Activated CD4-positive, alpha-beta T cell treated with anti-CD3 and anti-CD28 coated beads, Interleukin-2, amount 50 U/mL, for 16 hours (primary cell): ENCODE data around the gene SMG6.
"Not testable (repeated sequence)": the region's sequence is repeated elsewhere in the genome, so short reads cannot be mapped to it uniquely, and the experiment has no call there.

Experiments used
- DNase-seq: peaks from one replicate; pipeline ENCODE4 v3.0.0-alpha.2; 2020

Gene SMG6

DNA sequence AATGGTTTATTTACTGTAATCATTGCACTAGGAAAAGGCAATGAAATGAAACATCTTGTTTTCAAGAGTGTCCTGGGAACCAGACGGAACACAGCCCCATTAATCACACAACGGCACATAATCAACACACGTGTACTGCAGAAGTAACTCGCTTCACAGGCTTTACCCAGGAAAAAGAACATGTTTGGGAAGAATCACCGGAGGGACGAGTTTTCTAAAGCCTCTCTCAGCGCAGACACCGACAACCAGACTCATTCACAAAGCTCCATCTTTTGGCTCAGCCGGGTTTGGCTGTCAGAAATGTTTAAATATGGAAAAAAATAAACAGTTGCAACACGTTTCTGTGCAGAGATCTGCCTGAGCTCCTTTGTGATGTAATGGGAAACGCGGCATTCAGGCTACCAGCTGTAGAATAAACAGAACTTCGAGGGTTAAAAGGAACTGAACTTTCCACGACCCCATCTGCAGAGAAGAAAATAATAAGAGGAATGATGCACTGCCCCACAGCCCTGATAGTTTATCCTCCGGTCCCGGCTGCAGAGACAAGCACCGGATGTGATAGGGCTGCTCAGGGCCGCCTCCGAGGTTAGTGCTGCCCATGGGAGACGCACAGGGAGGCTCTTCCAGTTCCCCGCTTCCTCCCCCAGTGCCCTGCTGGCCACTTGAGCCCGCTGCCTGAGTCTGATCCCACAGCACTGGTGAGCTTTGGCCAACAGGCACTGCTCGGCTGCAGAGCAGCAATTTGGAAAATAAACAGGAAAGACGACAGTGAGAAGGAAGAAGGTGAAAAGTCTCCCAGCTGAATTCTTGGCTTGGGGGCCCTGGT is 128.9 kb downstream of the SMG6 start:
- no peak for DNase-seq

DNA sequence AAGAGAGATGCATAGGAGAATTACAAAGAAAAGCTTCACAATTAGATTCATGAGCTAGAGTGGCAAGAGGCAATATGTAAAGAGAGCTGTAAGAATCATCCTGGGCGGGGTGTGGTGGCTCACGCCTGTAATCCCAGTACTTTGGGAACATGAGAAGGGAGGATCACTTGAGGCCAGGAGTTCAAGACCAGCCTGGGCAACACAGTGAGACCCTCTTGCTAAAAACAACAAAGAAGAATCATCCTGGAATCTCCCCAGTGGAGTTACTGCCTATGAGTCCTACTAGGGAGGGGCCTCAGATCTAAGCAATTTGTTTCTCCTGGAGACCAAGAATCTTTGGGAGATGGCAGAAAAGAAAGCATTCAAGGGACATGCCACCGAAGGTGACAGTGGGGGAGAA is 129.6 kb downstream of the SMG6 start:
- no peak for DNase-seq

DNA sequence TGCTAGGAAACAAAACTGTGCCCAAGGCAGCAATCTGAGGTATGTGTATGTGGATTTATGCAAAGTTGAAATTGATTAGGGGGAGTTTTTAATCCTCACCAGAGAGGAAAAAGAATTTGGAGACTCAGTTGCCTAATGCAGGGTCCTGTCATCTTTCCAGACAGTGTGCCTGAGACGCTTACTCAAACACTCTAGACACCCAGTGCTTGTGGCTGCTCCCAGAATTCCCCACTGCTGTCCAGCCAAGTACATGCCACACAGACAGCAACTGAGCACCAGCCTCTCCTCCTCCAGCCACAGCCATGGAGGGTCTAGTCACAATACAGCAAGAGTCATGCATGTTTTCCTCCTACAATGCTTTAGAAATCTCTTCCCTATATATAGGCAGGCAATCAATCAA is 130.6 kb downstream of the SMG6 start:
- DNase-seq = no peak

DNA sequence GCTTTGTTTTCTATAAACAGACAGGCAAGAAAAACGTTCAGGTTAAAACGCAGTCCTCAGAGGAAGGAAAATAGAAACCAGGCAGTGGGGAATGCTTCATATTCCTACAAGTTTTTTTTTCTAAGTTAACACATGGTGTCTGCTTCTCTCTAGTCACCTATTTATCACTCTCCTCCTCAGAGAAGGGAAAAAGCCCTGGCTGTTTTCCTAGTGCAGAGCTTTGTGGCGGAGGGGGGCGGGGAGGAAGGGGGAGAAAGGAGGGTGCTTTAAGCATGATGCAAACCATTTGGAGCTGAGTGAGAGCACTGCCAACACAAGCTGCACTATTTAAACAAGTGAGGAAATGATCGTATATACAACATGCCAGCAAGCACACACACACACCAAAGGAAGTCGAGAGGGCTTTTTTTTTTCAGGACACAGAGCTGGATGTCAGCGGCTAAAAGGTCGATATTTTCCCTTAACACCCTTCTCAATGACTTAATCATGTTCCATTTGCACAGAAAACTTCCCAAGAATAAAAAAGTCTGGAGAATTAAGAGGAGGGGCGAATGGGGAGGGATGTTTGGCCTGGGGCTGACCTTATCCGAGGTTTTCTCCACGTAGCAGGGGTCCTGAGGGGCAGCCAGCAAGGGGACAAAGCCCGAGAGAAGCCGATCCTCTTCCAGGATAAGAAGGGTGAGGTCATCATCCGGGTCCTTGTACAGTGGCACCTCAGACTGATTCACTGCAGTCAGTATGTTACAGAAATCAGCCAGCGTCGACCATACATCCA is 131.3 kb downstream of the SMG6 start:
- no peak for DNase-seq

DNA sequence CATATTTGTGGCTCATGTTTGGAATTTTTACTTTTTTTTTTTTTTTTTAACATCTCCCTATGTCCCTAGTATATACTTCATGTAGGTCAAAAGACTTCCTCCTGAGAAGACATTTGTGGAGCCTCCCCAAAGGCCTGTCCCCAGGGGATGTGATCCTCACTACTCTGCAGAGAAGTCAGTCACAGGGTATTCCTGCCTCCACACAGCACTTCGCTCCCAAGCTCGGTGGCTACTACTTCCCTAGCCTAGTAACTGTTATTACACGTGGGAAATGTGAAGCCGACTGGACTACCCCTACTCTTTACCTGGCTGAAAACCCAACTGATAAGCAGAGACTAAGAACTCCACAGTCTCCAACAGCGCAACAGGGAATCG is 131.9 kb downstream of the SMG6 start:
- DNase-seq = no peak

DNA sequence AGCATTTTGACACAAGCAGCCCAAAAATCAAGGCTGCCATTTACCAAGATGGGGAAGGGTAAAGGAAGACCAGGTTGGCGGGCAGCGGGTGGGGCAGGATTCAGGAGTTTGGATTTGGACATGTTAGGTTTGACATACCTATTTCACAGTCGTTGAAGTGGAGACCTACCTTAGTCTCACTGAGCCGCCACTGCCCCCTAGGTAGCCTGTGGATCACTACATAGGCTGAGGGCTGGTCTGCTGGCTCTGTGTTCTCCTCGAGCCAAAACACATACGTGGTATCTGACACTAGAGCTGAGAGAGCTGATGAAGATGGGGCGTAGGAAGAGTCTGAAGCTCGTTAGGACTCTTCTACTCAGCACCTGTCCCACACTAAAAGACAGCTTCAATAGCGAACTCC is 133.6 kb downstream of the SMG6 start:
- no peak for DNase-seq

DNA sequence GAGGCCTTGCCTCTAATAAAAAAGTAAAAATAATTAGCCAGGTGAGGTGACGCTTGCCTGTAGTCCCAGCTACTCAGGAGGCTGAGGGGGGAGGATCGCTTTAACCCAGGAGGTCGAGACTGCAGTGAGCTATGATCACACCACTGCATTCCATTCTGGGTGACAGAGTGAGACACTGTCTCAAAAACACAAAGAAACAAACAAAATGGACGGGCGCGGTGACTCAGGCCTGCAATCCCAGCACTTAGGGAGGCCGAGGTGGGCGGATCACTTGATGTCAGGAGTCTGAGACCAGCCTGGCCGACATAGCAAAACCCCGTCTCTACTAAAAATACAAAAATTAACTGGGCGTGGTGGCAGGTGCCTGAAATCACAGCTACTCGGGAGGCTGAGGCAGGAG is 137.9 kb downstream of the SMG6 start:
- not testable (repeated sequence) for DNase-seq

DNA sequence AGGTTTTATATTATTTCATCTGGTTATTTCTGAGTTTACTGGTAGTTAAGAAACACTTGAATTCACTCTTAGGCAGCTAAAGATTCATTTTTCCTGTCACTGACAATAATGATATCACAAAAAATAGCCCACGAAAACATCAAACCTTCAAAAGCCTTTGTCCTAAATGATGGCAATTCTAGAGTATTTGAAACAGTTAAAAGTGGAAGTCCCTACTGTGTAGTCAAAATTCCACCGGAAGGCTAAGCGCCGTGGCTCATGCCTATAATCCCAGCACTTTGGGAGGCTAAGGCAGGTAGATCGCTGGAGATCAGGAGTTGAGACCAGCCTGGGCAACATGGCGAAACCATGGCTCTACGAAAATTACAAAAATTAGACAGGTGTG is 145.2 kb downstream of the SMG6 start:
- DNase-seq = no peak

DNA sequence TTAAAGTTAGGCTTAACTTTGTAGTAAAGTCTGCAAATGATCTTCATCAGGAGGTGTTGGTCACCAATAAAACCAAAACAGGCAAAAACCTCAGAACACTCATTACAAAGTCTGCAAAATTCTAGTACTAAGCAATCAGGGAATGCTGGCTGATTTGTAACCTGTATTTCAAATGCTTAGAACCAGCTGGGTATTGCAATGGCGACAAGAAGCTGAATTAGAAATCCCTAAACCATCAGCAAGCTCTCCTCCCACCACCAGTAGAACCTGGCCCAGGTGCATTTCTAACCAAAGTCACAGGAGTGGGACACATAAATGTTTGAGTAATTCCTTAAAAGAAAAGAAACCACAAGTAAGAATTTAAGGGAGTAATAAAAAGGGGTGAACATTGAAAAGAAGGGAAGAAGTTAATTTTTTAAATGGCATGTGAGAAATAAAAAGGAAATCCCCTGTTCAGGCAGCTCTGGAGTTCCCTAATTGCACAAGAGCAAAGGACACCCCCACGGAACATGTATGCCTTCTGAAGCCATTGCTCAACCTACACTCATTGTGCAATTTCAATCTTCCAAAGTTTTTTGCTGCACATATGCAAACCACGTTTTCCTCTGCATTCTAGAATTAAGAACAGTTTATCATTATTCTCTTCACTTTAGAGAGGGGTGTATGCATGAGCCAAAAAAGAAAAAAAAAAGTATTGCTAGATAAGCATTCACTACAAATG is 145.8 kb downstream of the SMG6 start:
- no peak for DNase-seq

DNA sequence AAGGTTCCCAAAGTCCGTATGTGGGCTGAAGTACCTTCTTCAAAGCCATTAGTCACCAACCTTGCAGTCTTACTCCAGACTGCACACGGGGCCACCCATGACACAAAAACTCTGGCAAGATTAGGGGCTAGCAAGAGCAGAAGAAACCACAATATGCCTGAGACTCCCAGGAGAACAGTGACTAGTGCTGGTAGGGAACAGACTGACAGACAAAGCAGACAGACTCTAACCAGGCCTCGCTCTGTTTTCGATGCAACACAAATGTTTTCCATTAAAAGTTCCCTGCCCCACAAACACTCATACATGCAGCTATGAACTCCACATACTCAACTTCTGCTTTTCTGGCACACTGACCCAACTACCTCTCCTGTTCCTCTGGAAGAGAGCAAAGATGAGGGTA is 146.5 kb downstream of the SMG6 start:
- DNase-seq = no peak

DNA sequence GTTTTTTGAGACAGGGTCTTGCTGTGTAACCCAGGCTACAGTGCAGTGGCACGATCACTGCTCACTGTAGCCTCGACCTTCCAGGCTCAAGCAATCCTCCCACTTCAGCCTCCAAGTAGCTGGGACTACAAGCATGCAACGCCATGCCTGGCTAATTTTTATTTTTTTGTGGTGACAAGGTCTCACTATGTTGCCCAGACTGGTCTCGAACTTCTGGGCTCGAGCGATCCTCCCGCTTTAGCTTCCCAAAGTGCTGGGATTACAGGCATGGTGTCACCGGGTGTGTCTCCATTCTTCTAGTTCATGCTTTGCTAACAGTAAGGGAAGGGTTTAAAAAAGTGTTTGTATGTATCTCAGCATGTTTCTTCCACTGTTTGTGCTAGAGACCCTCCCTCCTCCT is 146.9 kb downstream of the SMG6 start:
- DNase-seq = no peak

DNA sequence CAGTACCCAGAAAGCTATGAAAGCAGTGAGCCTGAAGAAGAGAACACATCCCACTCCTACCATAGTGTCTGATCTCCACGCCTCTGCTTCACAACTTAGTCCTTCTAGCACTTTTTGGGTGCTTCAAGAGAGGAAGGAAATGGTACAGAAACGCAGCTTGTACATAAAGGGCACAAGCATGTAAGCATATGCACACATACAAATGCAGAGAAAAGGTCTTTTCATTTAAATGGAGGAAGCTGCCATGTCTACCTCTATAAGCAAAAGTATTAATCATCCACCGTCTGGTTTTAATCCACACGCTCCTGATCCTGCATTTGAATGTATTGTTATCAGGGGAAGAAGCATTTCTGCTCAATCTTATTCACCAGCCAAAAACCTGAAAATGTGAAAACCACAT is 148.0 kb downstream of the SMG6 start:
- DNase-seq = no peak

DNA sequence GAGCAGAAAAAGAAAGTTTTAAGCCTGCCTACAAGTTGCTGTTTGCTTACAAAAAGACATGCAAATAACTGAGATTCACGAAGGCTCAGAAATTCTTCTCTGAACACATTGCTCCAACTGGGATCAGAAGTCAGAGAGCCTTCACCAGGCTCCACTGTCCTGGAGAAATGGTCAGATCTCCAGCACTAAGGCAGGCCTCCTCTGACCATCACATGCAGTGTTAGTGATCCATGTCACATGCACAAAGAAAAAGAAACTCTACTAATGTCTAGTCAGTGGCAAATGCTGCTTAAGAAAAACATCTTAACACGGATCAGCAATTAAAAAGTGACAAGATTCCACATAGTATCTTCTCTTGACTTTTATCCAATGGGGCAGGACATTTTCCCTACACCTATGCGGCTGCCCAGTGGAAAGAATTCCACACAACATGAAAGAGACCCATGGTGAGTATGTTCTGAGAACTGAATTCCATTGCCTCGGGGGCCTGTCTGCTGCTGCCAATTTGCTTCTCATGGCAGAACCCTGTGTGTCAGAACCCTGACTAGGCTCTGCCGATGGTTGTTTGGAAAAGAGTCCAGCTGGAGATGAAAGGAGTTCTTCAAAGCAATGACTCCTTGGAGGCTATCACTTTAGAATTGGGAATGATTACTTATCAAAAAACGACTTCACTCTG is 152.1 kb downstream of the SMG6 start:
- DNase-seq = no peak

DNA sequence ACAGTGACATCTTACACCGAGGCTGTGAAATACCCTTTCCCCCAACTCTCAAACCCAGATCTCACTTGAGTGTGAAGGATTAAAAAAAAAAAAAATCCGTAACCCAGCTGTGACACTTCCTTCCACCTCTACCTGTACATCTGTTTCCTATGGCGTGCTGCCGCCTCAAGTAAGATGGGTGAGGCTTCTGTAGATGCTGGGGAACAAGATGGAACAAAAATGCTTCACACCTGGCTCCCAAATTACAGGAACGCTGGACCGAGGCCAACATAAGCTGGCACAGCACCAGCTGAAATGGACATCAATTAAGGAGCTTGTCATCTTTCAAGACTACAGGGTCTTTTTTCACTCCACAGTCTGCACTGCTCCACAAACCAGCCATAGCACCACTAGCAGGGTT is 152.8 kb downstream of the SMG6 start:
- no peak for DNase-seq

DNA sequence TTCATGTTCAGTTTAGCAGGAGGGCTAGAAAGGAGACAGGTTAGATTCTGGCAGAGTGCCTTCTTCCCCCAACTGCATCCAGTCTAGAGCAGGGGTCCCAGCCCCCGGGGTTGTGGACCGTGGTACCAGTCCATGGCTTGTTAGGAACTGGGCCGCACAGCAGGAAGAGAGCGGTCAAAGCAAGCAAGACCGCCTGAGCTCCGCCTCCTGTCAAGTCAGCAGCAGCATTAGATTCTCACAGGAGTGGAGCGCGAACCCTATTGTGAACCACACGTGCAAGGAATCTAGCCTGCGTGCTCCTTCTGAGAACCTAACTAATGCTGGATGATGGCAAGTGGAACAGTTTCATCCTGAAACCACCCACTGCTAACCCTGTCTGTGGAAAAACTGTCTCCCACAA is 153.7 kb downstream of the SMG6 start:
- no peak for DNase-seq

DNA sequence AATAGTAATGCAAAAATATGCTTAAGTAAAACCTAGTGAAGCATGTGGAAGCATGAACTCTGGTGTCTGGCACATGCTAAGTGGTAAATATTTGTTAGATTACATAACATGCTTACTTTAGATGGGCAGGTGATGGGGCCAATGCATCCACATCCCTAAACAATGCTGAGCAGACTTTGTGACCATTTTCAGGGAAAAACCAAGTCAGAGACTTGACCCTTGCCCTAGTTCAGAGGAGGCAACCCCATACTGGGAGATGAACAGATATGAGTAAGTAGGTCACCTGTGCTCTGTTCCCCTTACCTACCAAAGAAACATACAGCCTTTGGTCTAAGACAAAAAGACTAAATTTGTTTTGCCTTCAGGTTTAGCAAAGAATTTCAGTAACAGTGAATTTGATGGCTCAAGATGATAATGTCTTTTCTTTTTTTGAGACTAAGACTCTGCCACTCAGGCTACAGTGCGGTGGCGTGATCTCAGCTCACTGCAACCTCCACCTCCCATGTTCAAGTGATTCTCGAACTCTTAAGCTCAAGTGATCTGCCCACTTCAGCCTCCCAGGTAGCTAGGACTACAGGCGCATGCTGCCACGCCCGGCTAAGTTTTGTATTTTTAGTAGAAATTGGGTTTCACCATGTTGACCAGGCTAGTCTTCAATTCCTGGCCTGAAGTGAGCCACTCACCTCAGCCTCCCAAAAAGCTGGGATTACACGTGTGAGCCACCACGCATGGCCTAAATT is 157.3 kb downstream of the SMG6 start:
- no peak for DNase-seq

DNA sequence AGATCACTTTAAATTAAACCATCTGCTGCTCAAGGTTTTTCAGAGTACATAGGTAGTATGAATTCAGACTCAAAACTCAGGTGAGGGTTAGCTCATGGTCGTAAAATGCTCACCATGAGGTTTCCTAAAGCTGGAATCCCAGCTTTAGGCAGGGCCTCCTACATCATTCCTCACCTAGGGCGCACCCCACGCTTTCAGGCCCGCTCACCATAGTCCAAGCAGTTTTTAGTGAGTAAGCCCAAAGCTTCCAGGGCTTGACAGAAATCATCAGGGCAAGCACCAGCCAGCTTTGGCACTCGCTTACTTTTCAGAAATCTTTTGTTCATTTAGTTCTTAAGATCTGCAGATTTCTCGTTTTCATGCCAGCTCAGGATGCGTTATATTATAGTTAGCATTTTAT is 158.9 kb downstream of the SMG6 start:
- no peak for DNase-seq

DNA sequence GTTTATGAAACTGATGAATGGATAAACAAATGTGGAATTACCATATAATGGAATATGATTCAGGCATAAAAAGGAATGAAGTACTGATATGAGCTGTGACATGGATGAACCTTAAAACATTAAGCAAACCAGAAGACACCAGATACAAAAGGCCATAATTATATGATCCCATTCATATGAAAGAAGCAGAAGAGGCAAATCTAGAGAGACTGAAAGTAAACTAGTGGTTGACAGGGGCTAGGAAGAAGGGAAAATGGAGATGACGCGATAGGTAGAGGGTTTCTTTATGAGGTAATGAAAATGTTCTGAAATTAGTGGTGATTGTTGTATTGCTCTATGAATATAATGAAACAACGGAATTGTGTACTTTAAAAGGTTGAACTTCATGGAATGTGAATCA is 160.3 kb downstream of the SMG6 start:
- no peak for DNase-seq

DNA sequence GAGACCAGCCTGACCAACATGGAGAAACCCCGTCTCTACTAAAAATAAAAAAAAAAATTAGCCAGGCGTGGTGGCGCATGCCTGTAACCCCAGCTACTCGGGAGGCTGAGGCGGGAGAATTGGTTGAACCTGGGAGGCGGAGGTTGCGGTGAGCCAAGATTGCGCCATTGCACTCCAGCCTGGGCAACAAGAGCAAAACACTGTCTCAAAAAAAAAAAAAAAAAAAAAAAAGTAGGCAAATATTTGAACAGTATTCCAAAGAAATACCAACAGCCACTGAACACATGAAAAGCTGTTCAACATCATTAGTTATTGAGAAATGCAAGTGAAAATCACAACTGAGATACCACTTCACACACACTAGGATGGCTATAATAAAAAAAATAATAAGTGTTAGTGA is 160.9 kb downstream of the SMG6 start:
- not testable (repeated sequence) for DNase-seq

DNA sequence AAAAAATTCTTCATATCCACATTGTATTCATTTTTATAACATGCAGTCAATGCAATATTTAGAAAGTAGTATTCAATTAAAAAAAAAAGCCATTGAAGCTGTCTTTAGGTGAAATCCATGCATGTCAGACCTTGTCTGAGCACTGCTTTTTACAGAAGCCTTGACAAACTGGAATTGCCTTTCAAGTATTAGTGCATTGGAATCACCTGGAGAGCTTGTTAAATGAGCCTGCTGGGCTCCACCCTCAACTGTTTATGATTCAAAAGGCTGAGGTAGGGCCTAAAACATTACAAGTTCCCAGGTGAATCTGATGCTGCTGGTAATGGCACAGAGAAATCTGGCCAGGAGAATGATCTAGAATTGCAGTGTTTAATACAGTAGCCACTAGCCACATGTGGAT is 162.9 kb downstream of the SMG6 start:
- DNase-seq = no peak

DNA sequence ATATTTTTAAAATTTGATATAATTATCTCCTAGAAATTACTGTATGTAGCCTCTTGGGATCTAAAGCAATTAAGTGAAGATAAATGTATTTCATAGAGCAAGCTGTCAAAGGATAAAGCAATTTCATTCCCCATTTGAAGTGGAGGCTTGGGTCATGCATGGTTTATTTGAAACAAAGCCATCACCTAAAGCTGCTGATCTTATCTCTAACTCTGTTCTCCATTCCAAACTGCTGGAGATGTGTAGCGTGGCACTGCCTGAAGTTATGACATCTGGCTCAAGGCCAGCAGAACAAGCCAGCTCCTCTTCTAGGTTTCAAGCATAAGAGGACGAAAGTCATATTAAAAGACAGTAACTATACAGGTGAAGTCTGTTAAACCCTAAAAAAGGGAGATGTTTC is 164.8 kb downstream of the SMG6 start:
- no peak for DNase-seq

DNA sequence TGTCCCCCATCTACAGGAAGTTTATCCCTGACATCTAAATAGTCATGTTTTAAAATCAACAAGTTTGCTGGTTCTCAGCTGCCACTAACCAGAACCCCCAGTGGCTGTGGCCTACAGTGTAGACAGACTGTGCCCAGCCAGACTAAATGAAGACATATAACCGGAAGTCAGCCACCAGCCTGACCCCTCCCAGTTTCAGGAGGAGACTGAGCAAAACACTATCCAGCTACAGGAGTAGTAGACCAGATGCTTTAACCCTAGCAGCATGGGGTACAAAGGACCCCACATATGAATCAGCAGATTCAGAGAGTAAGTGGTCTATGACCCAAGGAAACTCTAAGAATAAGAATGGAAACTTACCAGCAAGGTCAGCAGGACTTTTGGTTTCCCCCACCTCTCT is 165.3 kb downstream of the SMG6 start:
- DNase-seq = no peak
